Stromal cell of bone marrow (primary cell): Measurements from ENCODE around the gene NAIF1.

ENCODE experiments used
- DNase-seq: peaks from one replicate; pipeline ENCODE4 v3.0.0-alpha.2; 2012; ENCODE audit warnings: low read depth

NAIF1 gene

DNA sequence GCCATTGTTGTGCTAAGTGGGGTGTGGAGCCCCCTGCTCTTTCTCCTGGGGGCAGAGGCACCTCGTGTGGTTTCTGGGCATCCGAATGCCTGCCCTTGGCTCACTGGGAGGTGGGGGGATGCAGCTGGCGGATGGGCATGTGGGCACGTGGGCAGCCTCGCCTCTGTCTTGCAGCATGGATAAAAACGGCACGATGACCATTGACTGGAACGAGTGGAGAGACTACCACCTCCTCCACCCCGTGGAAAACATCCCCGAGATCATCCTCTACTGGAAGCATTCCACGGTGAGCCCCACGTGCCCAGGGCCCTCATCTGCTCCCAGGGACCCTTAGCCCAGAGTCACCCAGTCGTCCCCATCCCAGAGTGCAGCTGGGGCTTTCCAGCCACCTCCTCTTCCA, 35.1 kb upstream of the NAIF1 start:
- no peak for DNase-seq

DNA sequence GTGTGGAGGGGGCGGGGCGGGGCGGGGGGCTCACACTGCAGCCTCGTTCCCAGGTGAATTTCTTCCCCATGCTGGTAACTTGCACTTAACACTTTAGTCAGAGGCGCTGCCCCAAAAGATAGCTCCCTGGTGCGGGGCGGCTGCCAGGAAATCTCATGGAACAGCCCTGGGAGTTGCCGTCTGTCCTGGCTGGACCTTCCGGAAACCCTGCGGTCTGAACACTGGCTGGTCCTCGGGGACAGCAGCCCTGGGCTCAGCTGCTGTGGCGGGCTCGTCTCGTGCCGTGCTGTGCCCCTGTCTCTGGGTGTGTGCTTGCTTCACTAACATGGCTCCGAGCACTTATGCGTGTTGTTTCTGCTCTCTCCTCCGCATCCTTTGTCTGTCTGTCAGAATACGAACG, 34.6 kb upstream of the NAIF1 start:
- DNase-seq, result no peak

DNA sequence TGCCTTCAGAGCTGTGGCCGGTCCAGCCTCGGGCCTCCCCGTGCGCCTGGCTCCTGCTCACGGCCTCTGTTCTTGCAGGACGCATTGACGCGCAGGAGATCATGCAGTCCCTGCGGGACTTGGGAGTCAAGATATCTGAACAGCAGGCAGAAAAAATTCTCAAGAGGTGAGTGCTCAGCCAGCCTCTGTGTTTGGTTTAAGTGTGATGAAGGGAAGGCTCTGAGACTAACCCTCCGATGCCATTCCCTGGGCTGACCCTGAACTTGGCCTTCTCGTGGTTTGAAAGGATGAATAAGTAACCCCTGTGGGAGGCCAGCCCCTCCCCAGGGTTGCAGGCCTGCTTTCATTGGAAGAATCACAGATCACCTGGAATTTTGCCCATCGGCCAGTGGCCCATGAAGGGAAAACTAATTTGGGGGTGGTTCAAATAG, 34.1 kb upstream of the NAIF1 start:
- DNase-seq, result no peak

DNA sequence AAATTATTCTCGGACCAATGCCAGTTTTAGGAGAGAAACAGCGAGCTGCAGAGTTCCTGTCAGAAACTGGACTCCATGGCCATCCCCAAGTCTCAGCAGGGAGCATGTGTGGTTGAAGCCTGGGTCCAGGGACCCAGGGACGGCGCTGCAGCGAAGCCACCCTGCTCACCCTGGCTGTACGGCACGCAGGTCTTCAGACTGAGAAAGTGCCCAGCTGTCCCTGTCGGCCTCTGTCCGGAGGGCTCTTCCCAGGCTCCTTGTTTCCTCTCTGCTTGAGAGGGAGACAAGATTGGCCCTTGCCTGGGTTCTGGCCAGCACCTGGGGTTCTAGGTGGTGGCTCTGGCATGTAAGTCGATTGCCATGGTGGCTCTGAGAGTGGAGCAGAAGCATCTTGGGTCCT, 33.5 kb upstream of the NAIF1 start:
- no peak for DNase-seq

DNA sequence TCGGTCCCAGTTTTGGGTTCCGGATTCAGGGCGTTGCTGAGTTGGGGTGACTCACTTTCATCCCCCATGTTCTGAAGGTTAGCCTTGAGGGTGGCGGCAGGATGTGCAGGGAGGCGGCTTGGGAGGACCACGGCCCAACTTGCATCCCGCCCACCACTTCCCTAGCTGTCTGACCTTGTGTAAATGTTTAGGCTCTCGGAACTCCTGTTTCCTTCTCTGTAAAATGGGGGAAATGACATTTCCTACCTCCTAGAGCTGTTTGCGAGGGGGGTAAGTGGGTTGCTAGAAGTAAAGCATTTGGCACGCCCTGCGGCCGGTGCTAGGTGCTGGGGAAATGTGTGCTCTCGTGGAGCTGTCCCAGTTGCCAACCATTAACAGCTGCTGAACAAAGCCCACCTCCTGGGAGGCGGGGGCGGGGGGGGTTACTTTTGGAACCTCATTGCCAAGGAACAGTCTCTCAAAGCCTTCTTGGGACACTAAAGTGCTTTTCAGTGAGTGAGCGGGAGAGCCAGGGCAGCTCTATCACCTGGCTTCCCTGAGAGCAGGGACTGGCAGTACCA, 32.9 kb upstream of the NAIF1 start:
- no peak for DNase-seq

DNA sequence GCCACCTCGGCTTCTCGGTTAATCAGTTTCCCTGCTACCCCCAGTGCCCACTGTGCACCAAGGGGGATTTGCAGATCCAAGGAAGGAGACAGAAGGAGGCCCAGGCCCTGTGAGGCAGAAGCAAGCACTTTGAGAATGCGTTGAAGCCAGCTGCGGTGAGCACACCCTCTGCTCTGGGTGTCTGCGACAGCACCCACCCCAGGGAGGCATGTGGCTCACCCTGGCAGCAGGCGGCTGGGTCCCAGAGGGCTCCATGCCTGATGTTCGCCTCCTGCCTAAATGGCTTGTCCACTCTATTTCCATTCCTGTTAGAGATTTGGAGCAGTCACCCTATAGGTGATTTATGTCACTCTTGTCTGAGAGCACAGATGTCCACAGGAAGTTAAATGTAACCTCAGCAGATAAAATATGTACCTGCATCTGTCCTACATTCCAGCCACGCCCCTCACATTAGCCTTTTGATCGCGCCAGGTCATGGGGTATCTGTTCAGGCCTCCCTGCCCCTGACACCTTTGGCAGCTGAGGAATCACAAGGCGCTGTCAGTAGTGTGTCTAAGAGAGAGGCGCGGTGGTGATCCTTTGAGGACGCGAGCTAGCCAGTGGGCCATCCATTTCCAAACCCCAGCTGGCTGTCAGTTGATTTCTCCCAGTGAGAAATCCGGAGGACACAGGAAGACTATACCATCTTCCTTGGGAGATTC, 32.3 kb upstream of the NAIF1 start:
- no peak for DNase-seq

DNA sequence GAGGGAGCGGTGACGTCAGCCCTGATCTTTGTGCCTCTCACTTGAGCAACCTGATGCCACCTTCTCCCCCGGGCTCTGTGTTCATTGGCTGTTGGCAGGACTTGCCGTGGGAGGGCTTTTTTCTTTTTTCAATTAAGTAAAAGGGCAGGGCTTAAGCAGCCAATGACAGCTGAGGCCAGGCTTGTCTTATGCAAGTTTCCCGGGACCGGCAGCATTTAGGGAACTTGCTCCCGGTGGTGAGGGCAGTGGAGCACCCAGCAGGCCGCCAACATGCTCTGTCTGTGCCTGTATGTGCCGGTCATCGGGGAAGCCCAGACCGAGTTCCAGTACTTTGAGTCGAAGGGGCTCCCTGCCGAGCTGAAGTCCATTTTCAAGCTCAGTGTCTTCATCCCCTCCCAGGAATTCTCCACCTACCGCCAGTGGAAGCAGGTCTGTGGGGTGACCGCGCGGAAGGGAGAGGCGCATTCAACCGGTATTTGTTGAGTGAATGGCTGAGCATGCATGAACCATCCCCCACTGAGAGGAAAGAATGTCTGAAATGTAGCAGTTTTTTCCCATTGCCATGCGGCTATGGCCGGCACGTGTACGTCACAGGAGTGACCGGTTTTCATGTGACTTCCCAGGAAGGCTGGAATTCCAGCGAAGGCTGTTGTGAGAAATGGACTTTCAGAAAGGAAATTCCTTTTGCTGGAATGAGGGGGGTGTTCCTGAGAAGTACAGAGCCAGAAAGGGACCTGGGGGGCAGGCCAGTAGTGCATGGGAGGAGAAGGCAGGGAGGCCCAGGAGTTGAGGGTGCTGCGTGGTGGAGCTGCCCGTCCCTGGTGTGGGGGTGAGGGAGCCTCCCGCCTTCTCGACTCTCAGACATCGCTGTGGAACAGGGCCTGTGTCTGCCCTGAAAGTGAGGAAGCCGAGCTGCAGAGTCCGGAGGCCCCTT, 31.4 kb upstream of the NAIF1 start:
- DNase-seq, result peak; percentile 94

DNA sequence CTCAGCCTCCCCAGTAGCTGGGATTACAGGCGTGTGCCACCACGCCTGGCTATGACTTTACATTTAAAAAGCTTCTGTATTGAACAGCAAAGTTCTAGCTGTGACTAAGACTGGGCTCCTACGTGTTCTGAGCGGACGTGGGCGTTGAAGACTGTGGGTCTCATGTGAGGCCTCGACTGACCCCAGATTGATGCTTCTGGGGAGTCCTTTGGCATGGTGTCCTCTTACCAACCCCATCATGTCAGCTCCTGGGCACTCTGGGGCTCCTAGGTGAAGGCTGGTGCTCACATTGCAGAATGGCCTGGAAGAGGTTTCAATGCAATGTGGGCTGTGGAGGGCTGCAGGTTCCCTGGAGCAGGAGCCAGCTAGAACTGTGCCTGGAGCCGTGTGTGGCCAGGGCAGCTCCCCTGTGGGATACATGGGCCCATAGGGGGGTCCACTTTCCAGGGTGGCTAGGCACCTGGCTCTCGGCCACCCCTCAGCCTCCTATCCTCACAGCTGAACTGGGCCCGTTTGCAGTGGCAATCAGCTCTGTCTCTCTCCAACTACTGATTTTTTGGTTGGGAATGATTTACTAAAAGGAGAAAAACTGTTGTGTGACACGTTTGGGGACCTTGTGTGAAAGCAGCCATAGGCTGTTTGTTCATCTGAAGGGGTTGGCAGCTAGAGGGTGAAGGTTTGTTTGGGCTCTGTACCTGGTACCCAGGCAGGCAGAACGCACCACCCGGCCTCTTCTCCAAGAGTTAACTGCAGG, 30.6 kb upstream of the NAIF1 start:
- DNase-seq, result no peak

DNA sequence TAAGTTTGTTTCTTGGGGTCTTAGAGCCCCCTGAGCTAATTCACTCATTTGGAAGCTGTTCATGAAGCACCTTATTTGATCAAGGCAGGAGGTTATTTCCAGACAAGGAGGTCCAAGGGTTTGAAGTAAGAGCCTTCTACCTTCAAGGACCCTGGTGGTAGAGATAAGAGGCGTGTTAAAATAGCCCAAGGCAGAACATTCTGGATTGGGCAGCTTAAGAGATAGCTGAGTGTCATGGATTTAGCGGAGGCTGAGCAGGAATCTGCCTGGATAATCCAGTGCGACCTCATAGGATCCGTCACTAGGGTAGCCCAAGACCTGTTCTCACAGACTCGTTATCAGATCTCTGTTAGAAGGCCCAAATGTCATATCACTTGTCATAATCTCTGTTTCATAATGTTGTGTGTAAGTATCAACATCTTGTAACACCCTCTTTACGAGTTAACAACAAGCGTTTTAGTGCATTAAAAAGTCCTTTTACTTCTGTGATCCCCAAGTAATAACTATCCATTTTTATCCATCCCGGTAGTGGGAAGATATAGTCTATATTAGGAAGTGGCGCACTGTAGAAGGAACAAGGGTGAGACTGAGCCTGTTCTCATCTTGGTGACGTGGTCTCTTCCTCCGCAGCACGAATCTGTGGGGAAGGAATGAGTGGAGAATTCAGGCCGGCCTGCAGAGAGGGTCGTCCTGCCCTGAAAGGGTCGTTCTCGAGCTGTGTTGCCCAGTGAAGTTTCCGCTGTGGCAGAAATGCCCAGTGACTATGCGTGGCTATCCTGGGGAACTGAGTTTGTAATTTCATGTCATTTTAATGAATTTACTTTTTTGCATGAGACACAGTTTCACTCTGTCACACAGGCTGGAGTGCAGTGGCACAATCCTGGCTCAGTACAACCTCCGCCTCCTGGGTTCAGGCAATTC, 29.8 kb upstream of the NAIF1 start:
- no peak for DNase-seq

DNA sequence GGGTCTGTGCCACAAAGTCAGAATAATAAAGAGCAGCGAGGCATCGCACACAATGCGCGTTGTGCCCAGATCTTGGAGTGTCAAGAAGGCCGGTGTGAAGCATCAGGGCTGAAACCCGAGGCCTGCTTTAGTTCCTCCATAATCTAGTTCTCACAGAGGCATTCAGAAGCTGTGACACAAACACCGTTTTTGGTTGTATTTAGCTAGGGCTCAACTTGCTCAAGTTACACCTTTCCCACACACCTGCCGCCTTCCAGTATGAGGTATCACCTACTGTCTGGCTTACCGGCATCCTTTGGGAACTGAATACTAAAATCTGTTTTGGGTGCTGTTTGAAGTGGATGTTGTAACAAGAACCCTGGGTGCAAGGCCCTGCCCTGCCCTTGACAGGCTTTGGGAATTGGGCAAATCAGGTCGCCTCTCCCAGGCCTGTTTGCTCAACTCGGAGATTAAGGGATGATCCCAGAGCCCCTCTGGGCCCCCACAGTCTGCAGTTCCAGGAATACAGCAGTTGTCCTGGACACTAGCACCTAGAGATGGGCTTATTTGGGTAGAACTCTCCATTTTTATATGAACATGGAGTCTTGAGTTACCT, 27.9 kb upstream of the NAIF1 start:
- no peak for DNase-seq

DNA sequence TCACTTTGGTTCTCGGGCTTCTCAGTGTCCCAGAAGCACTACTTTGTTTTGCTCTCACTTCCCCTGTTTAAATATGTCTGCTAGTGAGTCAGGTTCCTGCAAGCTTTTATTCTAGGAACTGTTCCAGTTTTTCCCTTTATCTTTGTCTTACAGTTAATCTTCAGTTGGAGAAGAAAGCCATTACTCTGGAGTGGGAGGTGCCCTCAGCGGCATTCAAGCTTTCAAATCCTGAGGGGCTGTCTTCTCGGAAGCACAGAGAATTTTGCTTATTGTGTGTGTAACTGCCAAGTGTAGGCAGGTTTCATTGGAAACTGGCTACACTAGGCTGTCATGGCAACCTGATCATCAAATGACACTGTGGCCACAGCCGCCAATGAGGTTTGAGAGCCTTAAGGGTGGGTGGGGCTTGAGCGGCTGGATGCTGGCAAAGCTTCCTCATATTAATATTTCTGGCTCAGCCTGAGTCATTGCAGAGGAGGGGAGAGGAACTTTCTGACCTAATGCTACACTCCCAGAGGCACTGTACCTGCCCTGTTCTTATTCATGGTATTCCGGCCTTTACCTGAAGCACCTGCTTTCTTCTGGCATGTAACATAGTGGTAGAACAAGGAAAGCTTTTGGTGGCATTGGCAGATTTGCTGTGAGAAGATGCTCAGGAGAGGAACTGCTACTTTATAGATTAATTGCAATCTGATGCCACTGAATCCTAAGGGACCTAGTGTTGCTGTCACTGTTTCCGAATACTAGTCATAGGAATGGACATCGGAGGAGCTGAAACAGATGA, 27.2 kb upstream of the NAIF1 start:
- DNase-seq, result peak; percentile 100

DNA sequence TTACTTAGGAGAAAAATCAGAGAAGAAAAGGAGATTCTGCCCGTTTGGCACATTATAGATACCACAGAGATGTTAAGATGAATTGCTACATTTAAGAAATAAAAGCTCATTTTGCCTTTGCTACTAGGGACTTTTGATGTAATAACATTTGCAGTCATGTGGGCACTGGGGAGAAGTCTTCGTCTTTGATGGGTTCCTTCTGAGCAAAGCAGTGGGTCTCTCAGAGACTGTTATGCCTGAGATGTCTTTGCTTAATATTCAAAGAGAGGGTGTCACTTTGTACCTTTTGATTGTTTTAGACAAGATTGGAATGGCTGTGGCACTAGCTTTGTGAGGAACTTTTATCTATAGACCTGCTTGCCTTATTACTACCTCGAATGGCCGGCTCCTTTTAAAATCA, 25.9 kb upstream of the NAIF1 start:
- DNase-seq, result no peak

DNA sequence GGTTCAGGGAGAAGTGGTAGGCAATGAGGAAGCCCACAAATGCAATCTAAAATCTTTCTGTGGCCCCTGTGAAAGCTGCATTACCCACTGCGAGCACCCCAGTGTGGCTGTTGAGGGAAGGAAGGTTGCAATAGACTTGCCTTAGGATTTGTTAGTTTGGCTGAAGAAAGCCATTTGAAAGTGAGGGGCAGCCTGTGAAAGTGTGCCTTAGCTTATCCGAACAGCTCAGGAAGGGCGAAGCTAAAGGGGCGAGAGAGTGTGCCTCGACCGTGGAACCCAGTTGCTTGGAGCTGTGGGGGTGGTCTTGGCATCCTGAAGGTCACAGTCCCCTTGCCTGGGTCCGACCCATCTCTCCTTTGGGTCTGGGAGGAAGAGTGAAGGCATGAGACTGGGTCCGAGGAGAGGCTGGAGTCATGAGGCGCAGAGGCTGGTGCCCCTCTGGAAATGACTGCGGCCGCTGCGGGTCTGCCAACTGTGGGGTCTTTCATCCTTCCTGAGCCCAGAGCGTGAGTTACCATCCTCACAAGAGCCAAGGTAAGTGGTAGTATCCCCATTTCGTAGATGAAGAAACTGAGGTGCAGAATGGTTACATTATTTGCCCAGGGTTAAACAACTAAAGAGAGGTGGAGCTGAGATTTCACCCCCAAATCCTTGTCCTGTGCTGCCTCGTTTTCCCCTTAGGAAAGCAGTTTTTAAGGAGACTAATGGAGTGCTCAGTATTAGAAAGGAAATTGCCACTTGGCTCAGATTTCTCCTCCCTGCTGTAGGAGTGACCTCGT, 25.3 kb upstream of the NAIF1 start:
- DNase-seq, result no peak

DNA sequence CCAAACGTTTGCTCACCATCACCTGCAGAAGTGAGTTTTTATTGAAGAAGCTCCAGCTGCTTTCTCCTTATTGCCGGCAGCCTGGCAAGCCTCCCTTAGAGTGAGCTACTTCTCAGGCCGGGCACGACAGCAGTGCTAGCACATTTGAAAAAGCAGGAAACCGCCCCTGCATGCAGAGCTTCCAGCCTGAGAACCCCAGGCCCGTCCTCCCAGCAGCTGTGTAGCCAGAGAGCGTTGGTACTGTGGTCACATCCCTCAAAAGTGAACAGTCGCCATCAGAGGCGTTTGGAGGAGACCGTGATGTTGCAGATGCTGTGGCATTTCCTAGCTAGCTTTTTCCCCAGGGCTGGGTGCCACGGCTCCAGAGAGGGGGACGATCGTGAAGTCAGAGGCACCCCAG, 24.5 kb upstream of the NAIF1 start:
- DNase-seq, result no peak

DNA sequence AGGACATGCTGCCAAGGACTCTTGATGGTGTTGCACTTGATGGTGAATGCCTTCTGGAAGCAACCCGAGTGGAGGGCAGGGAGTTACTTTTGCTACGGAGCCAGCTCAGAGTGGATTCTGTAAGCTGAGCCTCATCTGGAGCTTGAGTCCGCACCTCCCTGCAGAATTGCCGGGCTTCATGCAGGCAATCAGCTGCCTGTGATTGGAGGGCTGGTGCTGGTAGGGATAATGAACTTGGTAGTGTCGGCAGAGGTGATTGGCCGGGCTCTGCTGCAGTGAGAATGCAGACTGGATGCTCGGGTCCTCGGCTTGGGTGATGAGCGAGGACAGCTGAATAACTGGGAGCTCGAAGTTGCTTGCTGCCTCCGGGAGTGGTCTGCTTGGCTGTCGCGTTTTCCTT, 24.0 kb upstream of the NAIF1 start:
- DNase-seq, result peak; percentile 88

DNA sequence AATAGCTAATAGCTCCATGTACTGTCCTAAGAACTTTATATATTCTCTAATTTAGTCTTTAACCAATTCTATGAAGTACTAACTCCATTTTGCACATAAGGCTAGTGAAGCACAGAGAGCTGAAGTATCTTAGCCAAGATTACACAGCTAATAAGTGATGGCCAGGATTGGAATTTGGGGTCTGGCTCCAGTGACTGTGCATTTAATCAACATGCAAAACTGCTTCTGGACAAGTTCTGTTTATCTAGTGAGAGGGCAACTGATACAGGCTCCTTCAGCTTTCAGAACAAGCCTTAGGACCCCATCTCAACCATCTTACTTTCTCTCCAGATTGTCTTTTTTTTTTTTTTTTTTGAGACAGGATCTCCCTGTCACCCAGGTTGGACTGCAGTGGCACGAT, 22.2 kb upstream of the NAIF1 start:
- no peak for DNase-seq

DNA sequence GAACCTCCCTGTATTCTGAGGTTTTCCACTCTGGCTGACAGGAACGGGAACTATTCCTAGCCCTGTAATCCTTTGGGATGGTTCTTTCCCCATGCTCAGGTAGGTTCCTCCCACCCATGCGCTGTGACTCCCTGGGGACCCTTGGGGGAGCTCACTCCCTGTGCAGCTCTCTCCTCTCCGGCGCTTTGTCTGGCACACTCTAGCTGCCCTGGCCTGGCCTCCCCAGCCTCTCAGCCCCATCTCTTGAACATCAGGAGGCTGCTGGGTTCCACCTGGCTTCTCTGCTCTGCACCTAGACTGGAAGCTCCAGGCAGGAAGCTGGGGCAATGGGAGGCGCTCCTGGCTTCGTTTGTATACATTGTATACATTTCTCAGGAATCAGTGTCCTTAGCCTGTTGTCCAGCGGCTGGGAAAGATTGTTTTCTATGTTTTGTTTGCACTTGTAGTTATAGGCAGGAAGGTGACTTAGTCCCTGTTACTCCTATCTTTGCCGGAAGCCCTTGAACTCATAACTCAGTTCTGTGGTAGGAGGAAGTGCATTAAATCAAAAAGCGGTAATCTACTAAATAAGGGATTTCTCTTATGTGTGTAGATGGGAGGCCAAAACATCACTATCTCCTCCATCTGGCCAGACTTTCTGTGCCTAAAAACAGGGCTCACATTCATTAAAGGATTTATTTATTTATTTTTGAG, 21.3 kb upstream of the NAIF1 start:
- no peak for DNase-seq

DNA sequence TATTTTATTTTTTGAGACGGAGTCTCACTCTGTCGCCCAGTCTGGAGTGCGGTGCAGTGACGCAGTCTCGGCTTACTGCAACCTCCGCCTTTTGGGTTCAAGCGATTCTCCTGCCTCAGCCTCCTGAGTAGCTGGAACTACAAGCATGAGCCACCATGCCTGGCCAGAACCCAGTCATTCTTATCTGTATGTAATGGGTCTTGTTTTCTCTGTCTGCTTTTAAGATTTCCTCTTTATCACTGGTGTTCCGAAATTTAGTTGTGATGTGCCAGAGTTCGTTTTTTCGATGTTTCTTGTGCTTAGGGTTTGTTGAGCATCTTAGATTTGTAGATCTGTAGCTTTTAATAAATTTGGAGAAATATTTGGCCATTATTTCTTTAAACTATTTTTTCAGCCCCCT, 20.1 kb upstream of the NAIF1 start:
- no peak for DNase-seq

DNA sequence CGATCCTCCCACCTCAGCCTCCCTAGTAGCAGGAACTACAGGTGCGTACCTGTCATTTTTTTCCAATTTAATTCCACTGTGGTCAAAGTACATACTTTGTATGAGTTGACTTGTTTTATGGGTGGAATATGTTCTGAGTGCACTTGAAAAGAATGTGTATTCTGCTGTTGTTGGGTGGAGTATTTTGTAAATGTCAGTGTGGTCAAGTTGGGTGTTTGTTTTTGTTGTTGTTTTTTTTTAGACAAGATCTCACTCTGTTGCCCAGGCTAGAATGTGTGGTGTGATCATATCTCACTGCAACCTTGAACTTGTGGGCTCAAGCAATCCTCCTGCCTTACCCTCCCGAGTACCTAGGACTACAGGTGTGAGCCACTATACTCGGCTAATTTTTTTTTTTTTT, 18.8 kb upstream of the NAIF1 start:
- DNase-seq, result no peak
